ENCODE measurements around the gene PPIH.
"Not testable (repeated sequence)": the region's sequence is repeated elsewhere in the genome, so short reads cannot be mapped to it uniquely, and the experiment has no call there.

PPIH gene

GRCh38 chr1:42657981-42658876 is at the start of gene PPIH:
Gene PPIH, plus strand, starts transcription at chr1:42658423. Its CDS starts 24 bp downstream, at chr1:42658447.
- peak; percentile 94 for DNase-seq

GRCh38 chr1:42613803-42614131 is 44.5 kb upstream of the PPIH start:
- no peak for DNase-seq

DNA sequence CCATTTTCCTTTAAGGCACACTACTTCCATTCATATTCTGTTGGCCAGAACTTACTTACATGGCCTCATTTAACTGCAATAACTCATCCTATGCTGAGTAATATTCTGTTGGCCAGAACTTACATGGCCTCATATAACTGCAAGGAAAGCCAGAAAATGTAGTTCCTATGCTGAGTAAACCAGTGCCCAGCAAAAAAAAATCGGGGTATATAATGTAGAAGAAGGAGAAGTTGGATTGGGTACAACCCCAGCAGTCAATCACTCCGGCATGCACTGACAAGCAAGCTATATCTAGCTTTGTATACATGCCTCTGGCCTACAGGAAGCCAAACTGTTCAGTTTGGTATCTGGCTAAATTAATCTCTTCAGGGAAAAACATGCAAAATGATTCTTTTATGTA is 39.4 kb upstream of the PPIH start:
- no peak for DNase-seq

DNA sequence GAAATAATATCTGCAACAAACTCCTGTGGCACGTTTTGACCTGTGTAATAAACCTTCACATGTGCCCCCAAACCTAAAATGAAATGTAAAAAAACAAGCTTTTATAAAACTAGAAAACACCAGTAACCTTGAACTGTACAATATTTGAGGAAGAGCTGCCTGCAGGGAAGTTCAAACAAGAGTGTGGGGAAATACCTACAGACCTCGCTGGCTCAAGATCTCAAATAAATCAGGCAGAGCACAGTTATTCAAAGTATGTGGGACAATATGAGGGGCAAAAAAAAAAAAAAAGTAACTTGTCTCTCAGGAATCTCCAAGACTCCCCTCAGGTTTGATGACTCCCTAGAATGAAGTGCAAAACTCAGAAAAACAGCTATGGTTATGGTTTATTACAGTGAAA is 37.9 kb upstream of the PPIH start:
- no peak for DNase-seq

GRCh38 chr1:42621180-42621579 is 37.0 kb upstream of the PPIH start:
- DNase-seq = not testable (repeated sequence)

DNA sequence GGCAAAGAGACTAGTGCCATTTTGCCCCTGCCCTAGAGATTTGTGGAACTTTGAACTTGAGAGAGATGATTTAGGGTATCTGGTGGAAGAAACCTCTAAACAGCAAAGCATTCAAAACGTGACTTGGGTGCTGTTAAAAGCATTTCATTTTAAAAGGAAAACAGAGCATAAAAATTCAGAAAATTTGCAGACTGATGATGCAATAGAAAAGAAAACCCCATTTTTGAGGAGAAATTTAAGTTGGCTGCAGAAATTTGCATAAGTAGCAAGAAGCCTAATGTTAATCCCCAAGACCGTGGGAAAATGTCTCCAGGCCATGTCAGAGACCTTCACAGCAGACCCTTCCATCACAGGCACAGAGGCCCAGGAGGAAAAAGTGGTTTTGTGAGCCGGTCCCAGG is 31.0 kb upstream of the PPIH start:
- DNase-seq = not testable (repeated sequence)

DNA sequence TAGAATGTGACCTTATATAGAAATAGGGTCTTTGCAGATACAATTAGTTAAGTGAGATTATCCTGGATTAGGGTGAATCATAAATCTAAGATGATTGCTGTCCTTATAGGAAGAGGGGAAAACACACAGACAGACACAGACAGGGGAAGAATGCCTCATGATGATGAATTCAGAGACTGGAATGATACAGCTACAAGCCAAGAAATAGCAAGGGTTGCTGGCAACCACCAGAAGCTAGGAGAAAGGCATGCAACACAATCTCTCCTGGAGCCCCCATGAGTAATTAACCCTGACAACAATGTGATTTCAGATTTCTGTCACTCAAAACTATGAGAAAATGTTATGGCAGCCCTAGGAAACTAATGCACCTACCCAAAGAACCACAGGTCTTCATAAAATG is 19.1 kb upstream of the PPIH start:
- no peak for DNase-seq

- no peak for DNase-seq
Measured at GRCh38 chr1:42646056-42646455, 12.2 kb upstream of the PPIH start.

DNA sequence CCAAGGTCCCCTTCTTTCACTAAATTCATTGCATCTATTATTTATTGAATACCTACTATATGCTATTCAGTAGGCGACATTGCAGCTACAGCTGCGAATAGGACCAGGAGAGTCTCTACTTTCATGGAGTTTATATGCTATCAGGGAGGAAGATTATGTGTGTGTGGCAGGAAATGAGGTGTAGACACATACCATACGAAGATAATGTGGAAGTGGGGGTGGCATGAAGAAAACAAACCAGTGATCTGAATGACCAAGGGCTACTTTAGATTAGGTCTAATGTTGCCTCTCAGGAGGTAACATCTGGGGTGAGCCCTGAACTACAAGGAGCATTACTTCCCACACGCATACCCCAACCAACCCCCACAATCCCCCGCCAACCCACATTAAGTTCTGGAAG is 1.0 kb upstream of the PPIH start:
- no peak for DNase-seq

DNA sequence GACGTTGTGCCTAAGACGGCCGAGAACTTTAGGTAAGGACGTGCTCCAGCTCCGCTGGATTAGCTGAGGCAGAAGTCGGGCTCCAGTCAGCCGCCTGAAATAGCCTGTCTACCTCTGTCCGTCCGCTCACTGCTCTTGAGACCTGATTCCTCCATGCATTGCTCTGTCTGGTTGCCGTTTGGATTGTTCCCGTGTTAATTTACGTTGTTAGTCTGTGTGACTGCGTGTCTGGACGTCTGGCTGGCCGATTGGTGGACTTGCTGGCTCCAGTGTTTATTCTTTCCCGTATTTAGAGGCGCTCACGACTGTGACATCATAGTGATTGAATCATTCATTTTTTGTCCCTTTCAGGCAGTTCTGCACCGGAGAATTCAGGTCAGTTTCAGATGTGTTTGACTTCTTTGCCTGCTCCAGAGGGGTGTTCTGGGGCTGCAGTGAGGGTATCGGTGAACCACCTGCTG is 684 bp downstream of the PPIH start:
- DNase-seq = no peak

- no peak for DNase-seq
Measured at GRCh38 chr1:42660907-42661500, 2.8 kb downstream of the PPIH start.

- DNase-seq = no peak
Measured at GRCh38 chr1:42669936-42670335, 11.7 kb downstream of the PPIH start.

GRCh38 chr1:42670425-42670824 is 12.2 kb downstream of the PPIH start:
- no peak for DNase-seq

- DNase-seq = no peak
Measured at GRCh38 chr1:42674214-42674613, 16.0 kb downstream of the PPIH start.

GRCh38 chr1:42674682-42675081 is 16.5 kb downstream of the PPIH start:
- no peak for DNase-seq

GRCh38 chr1:42675467-42675866 is 17.2 kb downstream of the PPIH start:
- DNase-seq = no peak

DNA sequence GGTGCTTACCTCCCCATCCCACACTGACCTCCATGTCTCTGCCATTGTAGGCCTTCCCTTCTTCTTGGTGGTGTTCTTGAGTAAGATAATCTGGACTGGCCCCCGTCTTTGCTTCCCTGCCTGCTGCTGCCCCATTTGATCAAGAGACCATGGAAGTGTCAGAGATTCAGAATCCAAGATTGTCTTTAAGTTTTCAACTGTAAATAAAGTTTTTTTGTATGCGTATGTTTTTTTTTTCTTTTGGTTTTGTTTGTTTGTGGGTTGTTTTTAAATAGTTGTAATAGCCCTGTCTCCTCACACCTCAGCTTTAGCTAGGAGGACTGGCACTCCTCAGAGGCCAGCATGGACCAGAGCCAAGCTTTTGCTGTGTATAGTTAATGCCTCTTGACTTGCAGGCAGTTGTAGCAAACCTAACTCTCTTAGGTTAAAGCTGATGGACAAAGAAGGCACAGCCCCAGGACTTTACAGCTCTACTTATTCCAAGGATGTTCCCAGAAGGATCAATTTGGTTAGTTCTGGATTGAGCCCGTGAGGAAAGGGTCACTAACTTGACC is 18.4 kb downstream of the PPIH start:
- DNase-seq = no peak

DNA sequence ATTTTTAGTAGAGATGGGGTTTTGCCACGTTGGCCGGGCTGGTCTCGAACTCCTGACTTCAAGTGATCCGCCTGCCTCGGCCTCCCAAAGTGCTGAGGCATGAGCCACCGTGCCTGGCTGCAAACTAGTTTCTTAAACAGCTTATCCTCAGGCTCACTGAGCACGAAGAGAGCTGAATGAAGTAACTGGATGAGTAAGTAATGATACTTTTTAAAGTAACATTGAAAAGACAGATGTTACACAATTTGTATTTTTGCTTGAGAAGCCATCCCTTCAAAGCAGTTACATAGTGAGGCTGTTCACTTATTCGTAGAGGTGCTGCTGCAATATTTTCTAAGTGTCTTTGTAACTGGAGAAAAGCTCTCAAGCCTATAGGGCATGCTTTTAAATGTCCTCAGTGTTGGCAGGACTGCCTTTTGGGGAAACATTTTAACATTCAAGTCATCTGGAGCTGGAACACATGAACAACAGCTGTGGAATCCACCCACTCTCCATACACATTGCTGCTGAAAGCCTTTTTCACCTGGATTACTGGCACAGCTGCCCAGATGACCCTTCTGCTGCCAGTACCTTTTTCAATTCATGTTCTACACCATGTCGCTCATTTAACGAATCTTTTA is 21.3 kb downstream of the PPIH start:
- DNase-seq = no peak

DNA sequence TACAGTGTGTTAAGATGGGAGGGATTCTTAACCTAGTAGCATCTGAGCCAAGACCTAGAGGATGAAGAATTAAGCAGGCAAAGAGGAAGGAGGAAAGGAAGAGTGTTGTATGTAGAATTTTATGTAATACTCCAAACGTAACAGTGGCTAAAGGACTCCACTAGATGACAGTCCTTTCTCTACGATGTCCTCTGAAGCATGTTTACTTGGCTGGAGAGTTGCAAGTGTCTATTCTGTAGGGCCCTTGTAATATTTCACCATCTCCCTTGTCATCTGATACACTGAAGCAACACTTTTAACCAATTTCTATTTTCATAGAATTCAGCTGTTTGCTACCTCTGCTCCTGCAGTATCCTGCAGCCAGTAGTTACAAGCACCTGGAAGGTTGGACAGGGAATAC is 21.8 kb downstream of the PPIH start:
- DNase-seq = no peak

DNA sequence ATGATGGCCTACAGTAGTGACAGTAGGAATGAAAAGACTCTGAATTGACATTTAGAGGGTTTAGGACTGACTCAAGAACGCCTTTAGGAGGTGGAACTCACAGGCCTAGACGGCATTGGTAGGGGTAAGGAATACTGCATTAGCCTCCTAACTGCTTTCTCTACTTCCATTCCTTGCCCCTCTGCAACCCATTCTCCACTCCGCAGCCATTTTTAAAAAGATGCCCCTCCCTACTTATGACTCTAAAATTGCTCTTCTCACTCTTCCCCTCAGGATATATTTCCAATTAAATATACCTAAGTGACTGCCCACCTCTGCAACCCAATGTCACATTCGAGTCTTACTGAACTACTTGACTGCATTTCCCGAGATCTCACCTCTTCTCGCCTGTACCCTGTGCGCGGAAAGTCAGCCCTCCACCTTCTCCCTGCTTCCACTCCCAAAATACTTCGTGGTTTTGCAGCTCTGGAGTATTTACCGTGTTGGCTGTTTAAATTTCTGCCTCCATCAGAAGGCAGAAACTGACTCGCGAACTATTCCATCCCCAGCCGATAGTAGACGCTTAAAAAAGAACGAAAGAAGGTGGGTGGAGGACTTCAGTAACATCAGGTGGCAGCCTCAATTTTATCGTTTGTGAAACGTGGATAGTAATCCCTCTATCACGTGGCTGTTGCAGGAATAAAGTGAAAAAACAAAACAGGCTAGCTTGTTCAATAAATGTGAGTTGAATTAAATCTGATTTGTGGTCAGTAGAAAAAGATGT is 22.9 kb downstream of the PPIH start:
- DNase-seq = no peak

DNA sequence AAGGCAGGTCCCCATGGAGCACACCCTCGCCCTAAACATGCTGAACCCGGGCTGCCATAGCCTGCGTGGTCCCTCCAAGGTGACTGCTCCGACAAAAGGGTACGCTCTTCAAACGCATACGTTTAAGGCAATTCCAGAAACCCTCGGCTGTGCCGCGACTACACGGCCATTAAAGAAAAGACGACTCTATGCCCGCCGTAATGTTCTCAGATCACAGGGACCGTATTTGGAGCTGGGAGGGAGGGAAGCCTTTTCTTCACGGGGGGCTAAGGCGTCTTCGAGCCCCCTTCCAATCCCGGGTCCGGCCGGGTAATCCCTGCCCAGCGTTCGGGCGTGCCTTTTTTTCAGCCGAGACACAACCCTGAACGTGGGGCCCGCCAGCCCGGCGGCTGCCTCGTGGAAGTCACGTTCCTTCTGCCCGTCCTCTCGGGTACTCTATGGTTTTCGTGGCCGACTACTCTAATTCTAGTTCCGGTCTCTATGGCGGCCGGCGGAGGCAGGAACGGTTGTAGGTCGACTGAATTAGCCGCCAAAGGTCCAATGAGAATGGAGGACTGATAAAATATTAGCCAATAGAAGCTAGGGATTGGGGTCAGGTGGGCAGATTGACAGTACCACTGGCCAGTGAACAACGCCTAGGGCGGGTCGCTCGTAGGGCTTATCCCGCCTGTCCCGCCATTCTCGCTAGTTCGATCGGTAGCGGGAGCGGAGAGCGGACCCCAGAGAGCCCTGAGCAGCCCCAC is 23.7 kb downstream of the PPIH start, which contains the start of gene YBX1:
Gene YBX1, plus strand, starts transcription at position 678 of the 743 bp plus-strand sequence. CDS start 148 bp downstream, outside the sequence.
- DNase-seq = peak; percentile 94

- not testable (repeated sequence) for DNase-seq
Measured at GRCh38 chr1:42682484-42682738, 24.2 kb downstream of the PPIH start.

All from stimulated activated CD4-positive, alpha-beta T cell treated with anti-CD3 and anti-CD28 coated beads, Interleukin-12 subunit alpha, Interleukin-12 subunit beta, amount 100 ng/mL, for 4 hours (primary cell).